ENCODE results near the gene C16orf89. TPM values are rescaled to one million over a fixed set of nuclear protein-coding genes. Genes with fewer than 3 reads are reported as not detected.
A peak's percentile ranks its signal among the peaks of the same experiment; 100 is the strongest.
"Not testable (repeated sequence)": the region's sequence is repeated elsewhere in the genome, so short reads cannot be mapped to it uniquely, and the experiment has no call there.

Gene C16orf89
- total and polyA plus RNA-seq, 9 donors: 0.17 to 5.4 (median 0.39) TPM; not detected in 1

DNA sequence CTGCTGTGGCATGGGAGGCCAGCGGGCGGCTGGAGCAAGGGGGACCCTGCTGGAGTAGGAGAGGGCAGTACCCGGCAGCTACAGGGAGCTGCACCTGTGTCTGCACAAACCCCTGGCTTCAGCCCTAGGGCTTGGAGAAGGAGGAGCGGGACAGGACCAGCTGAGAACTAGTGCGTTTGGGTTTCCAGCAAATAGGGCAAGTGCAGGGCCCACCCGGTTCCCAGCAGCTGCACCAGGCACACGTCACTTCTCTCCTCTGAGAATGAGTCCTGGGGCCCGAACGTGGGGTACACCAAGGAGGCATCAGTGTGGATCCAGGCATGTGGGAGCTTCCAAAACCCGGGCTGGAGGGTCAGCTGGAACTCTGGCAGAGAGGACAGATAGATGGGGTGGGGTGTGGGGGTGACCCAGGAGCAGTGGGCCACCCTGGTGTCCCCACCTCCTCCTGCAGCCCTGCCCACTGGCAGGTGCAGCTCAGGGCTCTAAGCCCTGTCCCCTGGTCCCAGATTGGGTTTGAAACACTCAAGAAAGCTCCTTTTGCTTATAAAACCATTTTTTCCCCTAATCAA lies 5.6 kb downstream of the C16orf89 start:
- Histone ChIP-seq H3K27me3 (ENCODE audit: control insufficient read depth, insufficient read depth, low read length) (no peaks in the 10 kb centered on the region), H3K4me1 (ENCODE audit: control insufficient read depth, insufficient read depth, low read length) (no peaks in the 10 kb centered on the region), H3K36me3 (ENCODE audit: control insufficient read depth, insufficient read depth, low read length) (no peaks in the 10 kb centered on the region), H3K9me3 (replicated peaks; ENCODE audit: control insufficient read depth, low read depth, low read length) (no peaks in the 10 kb centered on the region), H3K27ac (ENCODE audit: low read length) (no peak overlapping the region), H3K4me3 (ENCODE audit: low read length) (no peak overlapping the region)
- DNase-seq: no peak
- 56% methylated on average over 7 of the region's 10 CpGs for WGBS (ENCODE audit: insufficient coverage)

DNA sequence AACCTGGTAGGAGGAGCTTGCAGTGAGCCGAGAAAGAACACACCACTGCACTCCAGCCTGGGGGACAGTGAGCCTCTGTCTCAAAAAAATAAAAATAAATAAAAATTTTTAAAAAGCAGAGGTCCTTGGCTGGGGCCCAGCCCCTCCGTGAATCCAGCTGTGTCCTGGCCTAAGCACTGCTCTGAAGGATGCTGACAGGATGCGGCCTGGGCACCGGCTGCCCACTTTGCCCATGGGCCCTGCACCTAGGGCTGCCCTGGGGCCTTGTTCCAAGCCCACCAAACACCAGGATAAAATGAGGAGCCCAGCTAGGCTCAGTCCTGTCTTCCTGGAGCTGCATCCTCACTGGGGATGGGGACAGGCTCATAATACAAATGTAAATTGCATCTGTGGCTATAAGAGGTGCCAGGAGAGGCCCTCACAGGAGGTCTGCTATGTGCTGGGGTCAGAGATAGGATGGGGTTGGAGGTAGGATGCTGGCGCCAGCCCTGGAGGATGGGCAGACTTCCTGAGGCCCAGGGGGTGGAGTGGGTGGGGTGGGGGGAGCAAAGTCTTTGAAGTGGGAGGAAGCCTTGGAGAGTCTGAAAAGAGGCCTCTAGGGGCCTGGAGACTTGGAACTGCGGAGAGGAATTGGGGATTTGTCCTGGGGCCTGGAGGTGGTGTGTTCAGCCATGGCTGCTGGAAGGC lies 6.2 kb downstream of the C16orf89 start:
- Histone ChIP-seq H3K36me3 (ENCODE audit: control insufficient read depth, insufficient read depth, low read length) (no peaks in the 10 kb centered on the region), H3K4me3 (ENCODE audit: low read length) (no peak overlapping the region), H3K27me3 (ENCODE audit: control insufficient read depth, insufficient read depth, low read length) (no peaks in the 10 kb centered on the region), H3K27ac (ENCODE audit: low read length) (no peak overlapping the region), H3K9me3 (replicated peaks; ENCODE audit: control insufficient read depth, low read depth, low read length) (no peaks in the 10 kb centered on the region), H3K4me1 (ENCODE audit: control insufficient read depth, insufficient read depth, low read length) (no peaks in the 10 kb centered on the region)
- DNase-seq: no peak
- 35% methylated on average over 5 of the region's 6 CpGs for WGBS (ENCODE audit: insufficient coverage)

DNA sequence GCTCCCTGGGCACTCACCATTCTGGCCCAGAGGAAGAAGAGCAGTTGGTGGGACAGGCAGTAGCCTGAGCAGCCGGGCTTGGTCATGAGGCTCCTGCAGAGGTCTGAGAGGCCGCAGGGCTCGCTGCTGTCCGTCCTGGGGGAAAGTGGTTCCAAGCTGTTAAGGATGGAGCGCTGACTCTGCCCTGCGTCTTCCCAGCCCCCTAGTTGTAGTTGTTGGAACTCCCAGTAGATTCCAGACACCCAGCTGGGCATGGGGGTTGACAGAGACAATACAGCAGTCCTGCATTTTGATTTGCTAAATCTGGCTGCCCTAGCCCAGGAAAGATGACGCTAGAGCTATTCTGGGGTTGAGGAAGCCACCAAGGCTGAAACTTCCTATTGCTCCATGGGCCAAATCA lies 7.3 kb downstream of the C16orf89 start:
- Histone ChIP-seq H3K27me3 (ENCODE audit: control insufficient read depth, insufficient read depth, low read length) (no peaks in the 10 kb centered on the region), H3K4me3 (ENCODE audit: low read length) (no peak overlapping the region), H3K4me1 (ENCODE audit: control insufficient read depth, insufficient read depth, low read length) (no peaks in the 10 kb centered on the region), H3K27ac (ENCODE audit: low read length) (no peak overlapping the region), H3K9me3 (replicated peaks; ENCODE audit: control insufficient read depth, low read depth, low read length) (no peaks in the 10 kb centered on the region), H3K36me3 (ENCODE audit: control insufficient read depth, insufficient read depth, low read length) (no peaks in the 10 kb centered on the region)
- WGBS (ENCODE audit: insufficient coverage): 19% methylated on average over 2 of the region's 7 CpGs
- peak; percentile 47 for DNase-seq

DNA sequence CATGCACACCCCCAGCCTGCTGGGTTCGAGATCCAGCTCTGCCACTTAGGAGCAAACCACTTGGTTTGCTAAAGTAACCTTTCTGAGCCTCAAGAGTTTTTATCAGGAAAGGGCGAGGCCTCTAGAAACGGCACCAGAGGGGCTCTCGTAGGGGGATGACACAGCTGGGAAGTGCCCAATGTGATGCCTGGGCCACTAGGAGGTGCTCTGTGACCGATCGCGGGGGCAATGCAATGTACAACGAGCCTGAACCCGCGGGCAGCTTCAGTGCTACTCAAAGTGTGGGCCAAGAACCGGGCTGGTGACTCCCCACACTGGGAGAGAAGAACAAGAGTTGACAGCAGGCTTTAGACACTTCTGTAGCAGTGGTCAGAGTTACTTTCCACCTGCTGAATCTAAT lies 9.4 kb downstream of the C16orf89 start:
- Histone ChIP-seq H3K9me3 (replicated peaks; ENCODE audit: control insufficient read depth, low read depth, low read length) (no peaks in the 10 kb centered on the region), H3K27me3 (ENCODE audit: control insufficient read depth, insufficient read depth, low read length) (no peaks in the 10 kb centered on the region), H3K4me3 (ENCODE audit: low read length) (no peak overlapping the region), H3K36me3 (ENCODE audit: control insufficient read depth, insufficient read depth, low read length) (no peaks in the 10 kb centered on the region), H3K4me1 (ENCODE audit: control insufficient read depth, insufficient read depth, low read length) (no peaks in the 10 kb centered on the region), H3K27ac (ENCODE audit: low read length) (no peak overlapping the region)
- DNase-seq: no peak
- 11% methylated on average over 10 of the region's 11 CpGs for WGBS (ENCODE audit: insufficient coverage)

DNA sequence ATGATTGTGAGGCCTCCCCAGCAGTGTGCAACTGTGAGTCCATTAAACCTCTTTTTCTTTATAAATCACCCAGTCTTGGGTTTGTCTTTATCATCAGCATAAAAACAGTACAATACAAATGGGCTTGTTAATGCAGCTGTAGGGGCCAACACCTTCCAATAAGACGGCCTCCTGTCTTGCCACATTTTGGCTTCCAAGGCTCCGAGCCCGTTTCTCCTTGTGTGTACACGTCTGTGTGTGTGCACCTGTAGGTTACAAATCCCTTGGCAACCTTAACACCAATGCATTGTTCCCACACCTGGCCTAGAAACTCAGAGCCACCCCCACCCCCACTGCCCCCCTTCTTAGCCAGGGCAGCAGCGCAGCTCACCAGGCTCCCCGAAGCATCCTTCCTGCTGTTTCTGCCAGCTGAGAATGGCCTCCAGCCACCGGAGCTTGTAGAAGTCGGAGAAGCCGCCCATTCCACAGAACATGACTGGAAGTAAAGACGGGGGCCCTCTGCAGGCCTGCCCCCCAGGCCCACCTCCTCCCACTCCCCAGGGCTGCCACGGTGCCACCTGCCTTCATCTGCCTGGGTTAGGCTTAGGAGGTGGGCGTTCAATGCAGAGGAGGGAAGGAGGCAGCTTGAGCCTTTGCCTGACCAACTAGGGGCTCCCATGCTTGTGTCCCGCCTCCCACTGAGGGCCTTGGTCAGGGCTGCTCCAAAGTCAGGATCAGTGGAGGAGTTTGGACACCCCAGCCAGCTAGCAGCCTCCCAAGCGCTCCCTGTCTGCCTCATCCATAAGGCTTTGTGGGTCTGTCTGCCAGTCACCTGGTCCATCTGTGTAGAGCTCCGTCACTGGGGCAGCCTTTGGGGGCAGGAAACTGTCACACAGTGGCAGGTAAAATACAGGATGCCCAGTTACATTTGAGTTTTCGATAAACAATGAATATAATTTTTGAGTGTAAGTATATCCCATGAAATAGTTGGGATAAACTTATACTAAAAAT lies 10.6 kb downstream of the C16orf89 start:
- no peak overlapping the region for H3K4me3 ChIP-seq (ENCODE audit: low read length)
- no peaks in the 10 kb centered on the region for H3K4me1 ChIP-seq (ENCODE audit: control insufficient read depth, insufficient read depth, low read length)
- H3K36me3 ChIP-seq (ENCODE audit: control insufficient read depth, insufficient read depth, low read length): no peaks in the 10 kb centered on the region
- 81% methylated on average over 10 of the region's 16 CpGs for WGBS (ENCODE audit: insufficient coverage)
- no peak for DNase-seq
- H3K27me3 ChIP-seq (ENCODE audit: control insufficient read depth, insufficient read depth, low read length): no peaks in the 10 kb centered on the region
- no peak overlapping the region for H3K27ac ChIP-seq (ENCODE audit: low read length)
- no peaks in the 10 kb centered on the region for H3K9me3 ChIP-seq (replicated peaks; ENCODE audit: control insufficient read depth, low read depth, low read length)

DNA sequence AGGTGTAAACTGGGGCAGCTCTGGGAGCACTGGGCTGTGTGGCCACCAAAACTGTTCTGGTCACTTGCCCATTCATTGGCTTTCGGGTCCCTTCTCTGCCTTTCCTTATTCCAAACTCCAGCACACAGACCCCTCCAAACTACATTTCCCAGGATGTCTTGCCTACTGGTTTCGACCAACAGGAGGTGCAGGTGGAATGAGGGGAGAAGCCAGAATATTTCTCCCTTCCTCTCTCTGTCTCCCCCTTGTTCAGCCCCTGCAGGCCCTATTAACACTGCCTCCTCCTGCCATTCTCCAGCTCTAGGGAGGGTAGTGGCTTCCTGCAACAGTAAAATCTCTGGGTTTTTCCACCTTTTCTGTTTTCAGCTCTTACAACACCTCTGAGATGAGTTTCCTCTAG lies 18.8 kb downstream of the C16orf89 start:
- WGBS (ENCODE audit: insufficient coverage): no CpG with 5 or more reads among the region's 2 CpGs
- H3K4me3 ChIP-seq (ENCODE audit: low read length): no peak overlapping the region
- no peak for DNase-seq
- no peaks in the 10 kb centered on the region for H3K27me3 ChIP-seq (ENCODE audit: control insufficient read depth, insufficient read depth, low read length)
- no peaks in the 10 kb centered on the region for H3K9me3 ChIP-seq (replicated peaks; ENCODE audit: control insufficient read depth, low read depth, low read length)
- no peaks in the 10 kb centered on the region for H3K4me1 ChIP-seq (ENCODE audit: control insufficient read depth, insufficient read depth, low read length)
- H3K36me3 ChIP-seq (ENCODE audit: control insufficient read depth, insufficient read depth, low read length): no peaks in the 10 kb centered on the region
- no peak overlapping the region for H3K27ac ChIP-seq (ENCODE audit: low read length)

DNA sequence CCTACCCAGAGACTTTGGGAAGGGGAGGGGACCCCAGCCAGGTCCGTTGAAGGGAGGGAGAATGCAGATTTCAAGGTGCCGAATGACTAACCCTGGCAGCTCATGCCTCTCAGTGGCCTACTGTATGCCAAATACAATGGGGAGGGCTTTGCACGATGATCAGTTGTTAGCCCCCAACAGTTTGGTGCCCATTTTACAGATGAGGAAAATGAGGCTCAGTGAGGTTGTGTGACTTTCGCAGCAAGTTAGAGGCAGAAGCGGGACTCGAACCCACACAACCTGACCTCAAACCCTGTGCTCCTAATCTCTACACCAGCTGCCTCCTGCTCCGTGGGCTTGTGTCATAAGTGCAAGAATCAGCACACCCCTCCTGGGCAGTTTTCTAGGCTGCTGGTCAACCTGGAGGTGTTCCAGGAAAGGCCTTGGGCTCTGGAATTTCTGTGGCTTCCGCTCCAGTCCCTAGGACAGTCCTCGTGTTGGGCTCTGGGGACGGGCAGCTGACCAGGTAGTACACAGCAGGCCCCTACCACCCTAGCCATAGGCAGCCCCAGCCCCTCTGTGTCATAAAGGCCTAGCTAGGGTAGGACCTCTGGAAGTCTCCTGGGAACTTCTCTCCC lies 20.1 kb downstream of the C16orf89 start:
- DNase-seq: no peak
- H3K4me3 ChIP-seq (ENCODE audit: low read length): no peak overlapping the region

DNA sequence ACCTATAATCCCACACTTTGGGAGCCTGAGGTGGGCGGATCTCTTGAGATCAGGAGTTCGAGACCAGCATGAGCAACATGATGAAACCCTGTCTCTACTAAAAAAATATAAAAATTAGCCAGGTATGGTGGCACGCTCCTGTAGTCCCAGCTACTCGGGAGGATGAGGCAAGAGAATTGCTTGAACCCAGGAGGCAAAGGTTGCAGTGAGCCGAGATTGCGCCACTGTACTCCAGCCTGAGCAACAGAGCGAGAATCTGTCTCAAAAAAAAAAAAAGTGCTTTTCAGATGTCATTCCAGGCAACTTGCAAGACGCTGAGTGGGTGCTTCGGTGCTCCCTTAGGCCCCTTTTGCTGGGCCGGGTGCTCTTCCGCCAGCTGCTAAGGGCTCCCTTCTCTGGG lies 21.2 kb downstream of the C16orf89 start:
- not testable (repeated sequence) for H3K27me3 ChIP-seq (ENCODE audit: control insufficient read depth, insufficient read depth, low read length); DNase-seq; H3K4me3 ChIP-seq (ENCODE audit: low read length); H3K27ac ChIP-seq (ENCODE audit: low read length); H3K9me3 ChIP-seq (replicated peaks; ENCODE audit: control insufficient read depth, low read depth, low read length); H3K4me1 ChIP-seq (ENCODE audit: control insufficient read depth, insufficient read depth, low read length); H3K36me3 ChIP-seq (ENCODE audit: control insufficient read depth, insufficient read depth, low read length)
- WGBS (ENCODE audit: insufficient coverage): 96% methylated on average over 10 of the region's 11 CpGs

More for the DNA sequence above, 20.1 kb downstream of the C16orf89 start:
- Histone ChIP-seq H3K27me3 (ENCODE audit: control insufficient read depth, insufficient read depth, low read length) (no peaks in the 10 kb centered on the region), H3K27ac (ENCODE audit: low read length) (no peak overlapping the region), H3K4me1 (ENCODE audit: control insufficient read depth, insufficient read depth, low read length) (no peaks in the 10 kb centered on the region), H3K9me3 (replicated peaks; ENCODE audit: control insufficient read depth, low read depth, low read length) (no peaks in the 10 kb centered on the region), H3K36me3 (ENCODE audit: control insufficient read depth, insufficient read depth, low read length) (no peaks in the 10 kb centered on the region)
- 92% methylated on average over 8 of the region's 10 CpGs for WGBS (ENCODE audit: insufficient coverage)

DNA sequence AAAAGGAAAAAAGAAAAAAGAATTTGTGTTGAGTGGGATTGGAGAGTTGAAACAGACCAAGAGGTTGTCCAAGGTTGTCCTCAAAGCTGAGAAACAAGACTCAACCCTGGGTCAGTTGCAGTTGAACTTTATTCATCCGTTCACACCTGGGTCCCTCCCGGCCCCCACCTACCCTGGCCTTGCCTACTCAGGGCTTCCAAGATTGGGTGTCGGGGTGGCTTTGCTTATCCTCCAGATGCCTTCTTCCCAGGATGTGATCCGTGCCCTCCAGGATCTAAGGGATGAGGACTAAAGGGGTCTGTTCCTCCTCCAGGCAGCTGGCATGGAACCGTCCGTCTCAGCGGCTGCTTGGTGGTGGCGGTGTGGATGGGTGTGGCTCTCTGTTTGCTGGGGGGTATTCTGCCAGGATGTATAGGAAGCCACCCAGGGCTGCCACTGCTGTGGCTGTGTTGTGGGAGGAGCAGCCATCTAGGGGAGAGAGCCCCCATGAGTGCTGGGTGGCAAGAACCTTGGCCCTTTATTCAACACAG lies 21.7 kb downstream of the C16orf89 start:
- 85% methylated on average over 4 of the region's 8 CpGs for WGBS (ENCODE audit: insufficient coverage)
- Histone ChIP-seq H3K36me3 (ENCODE audit: control insufficient read depth, insufficient read depth, low read length) (no peaks in the 10 kb centered on the region), H3K27me3 (ENCODE audit: control insufficient read depth, insufficient read depth, low read length) (no peaks in the 10 kb centered on the region), H3K4me3 (ENCODE audit: low read length) (no peak overlapping the region), H3K9me3 (replicated peaks; ENCODE audit: control insufficient read depth, low read depth, low read length) (no peaks in the 10 kb centered on the region), H3K4me1 (ENCODE audit: control insufficient read depth, insufficient read depth, low read length) (no peaks in the 10 kb centered on the region), H3K27ac (ENCODE audit: low read length) (no peak overlapping the region)
- no peak for DNase-seq
